HG03469 (cell line): ENCODE results near the gene ALG2.

Experiments used
- ATAC-seq: cut with Tn5 transposase; IDR thresholded peaks from one replicate; pipeline ENCODE4 v1.9.1; 2021; ENCODE audit warnings: mild to moderate bottlenecking, moderate library complexity, moderate number of reproducible peaks; ENCODE audit not compliant: unreplicated experiment

ALG2 gene

DNA sequence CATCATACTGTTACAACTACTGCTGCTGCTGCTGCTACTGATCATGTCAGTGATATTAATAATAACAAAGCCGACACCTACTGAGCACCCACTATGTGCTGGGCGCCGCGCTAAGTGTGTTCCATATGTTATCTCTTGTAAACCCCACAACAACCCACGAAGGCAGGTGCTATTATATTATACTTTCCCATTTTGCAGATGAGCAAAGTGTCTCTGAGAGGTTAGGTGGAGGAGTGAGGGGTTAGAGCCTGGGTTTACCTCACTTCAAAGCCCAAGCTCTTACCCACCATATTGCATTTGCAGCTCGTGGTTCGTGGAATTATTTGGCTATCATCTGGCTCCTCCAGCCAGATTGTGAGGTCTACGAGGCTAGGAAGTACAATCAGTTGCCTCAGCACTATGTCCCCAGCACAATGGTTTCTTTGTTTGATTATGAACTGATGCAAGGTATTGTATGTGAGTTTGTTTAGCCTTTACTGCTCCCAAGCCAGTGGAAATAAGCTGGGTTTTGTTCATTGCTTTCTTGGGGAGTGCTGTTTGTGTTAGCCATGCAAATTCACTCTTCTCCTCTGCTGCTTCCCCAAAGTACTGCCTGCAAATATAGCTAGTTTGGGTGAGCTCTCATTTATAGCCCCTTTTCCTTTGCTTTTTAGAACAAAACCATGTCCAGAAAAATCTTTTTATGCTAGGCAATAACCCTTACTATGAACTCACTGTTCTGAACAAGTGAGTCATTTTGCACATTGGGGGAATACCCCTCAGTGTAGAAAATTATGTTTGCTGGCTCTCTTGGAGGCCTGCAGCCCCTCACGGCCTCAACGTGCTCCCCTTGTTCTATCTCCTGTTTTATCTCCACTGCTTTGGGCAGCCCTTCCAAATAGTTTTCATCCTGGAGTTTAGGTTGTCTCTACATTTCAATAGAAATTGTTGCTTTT lies 47.9 kb downstream of the ALG2 start:
- no peak for ATAC-seq

DNA sequence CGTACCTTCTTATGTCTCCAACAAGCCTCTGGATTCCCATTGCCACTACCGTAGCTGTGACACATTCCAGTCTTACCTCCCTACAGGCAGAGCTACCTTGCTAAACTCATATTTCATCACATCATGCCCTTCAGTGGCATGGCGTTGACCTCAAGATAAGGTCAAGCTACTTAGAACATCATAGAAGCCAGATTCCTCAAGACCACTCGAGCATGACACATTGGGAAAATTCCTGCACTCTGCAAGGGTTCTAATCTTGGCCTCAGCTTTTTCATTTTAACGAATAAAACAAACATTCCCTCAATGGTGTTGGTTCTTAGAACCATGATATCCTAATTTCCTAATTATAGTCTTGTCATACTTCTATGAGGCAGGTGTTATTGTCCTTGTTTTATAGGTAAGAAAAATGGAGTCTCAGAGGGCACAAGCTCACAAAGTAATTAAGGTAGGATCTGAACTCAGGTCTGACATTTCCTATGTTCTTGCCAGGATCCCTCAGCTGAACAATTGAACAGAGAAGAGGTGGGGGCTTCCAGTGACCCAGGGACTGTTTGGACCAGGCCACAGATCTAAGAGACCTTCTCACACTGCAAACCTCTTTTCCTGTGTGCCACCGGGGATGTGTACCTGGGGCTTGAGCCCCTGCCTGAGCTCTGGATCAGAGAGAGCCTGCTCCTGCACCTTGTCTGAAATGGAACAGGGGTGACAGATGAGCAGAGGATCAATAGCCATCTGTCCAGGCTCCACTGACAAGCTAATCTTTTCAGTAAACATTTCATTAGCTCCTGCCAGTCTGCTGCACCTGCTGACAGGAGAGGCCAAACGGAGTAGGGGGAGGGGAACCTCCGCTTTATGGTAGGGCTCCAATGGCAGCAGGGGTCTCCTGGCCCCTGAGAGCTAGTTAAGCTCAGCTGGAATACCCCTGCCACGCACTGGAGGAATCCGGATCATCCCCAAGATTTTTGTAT lies 49.3 kb downstream of the ALG2 start:
- ATAC-seq = no peak

DNA sequence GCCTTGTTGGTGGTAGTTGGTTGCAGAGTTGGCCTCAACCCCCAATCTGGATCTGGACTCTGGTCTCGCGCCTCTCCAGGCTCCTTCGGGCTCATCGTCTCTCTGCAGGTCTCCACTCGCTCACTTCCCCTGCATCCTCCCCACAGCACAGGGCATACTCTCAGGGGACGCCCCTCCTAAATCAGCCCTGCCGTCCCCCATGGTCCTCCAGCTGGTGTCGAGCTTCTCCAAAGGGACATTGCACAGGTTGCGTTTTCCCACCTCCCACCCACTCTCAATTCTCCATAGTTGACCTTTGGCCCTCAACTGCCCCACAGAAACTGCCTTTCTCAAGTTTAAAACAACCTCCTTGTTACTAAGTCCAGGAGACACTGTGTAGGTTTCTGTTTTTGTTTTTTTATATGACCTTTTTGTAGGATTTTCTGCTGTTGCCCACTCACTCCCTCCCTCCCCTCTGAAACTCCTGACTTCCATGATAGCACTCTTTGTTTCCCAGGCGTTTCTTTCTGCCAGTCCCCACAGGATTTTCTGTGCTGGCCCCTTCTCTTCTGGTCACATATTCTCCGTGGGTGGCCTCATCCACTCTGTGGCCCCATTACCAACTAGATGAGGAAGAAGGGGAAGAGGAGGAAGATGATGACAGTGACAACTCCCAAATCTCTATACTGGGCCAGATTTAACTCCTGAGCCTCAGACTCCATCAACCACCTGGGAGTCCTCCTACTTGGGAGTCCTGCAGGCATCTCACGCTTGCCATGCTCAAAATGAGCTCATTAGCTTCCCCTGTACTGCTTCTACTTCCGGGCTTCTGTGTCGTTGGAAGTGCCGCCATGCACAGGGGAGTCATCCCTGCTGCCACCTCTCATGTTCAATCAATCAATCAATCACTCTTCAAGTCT lies 50.3 kb downstream of the ALG2 start:
- no peak for ATAC-seq

DNA sequence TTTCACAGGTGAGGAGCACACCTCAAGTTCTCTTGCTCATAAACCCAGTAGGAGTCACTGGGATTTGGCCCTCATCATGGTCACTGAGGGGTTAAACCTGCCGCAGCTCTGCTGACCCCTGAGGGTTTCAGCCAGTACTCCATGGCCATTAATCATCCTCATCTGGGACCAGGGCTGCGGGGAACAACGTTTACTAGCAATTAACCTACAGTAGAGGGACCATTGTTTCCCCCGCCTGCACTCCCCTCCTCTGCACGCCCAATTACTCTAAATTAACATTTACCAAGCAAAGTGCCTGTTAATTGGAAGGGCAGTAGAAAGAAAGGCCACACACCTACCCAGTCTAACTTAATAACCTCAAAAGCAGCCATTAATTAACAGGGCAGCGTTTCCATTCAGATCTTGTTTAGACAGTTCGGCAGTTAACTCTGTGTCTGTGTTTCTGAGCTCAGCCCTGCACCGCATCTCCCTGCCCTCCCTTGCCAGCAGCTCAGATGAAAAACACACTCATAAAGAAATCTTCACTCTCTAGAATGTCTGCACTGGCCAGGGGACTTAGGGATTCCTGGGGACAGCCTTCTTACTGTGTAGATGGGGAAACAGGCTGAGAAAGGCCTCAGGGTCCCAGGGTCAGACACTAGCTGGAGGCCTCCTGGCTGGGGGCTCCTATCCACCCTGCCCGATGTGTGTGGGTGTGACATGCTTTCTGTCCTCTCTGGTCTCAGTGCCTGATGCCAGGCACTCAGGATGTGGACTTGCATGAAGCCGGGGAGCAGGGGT lies 51.6 kb downstream of the ALG2 start:
- no peak for ATAC-seq

DNA sequence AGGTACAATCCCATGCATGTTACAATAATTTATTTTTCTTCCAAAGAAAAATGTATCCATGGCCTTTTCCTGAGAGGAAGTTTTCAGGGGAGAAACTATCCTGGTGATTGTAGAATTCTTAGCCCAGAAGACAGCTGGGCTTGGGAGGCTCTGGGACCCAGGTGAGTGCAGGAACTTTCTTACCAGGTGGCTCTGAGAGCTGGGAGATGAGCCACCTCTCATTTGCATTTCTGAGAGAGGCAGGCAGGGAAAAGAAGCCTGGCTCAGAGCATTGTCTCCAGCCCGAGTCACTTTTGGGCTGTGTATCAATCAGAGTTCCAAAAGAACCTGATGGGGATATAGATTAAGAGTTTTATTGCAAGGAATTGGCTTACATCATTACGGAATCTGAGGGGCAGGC lies 52.7 kb downstream of the ALG2 start:
- ATAC-seq = no peak

DNA sequence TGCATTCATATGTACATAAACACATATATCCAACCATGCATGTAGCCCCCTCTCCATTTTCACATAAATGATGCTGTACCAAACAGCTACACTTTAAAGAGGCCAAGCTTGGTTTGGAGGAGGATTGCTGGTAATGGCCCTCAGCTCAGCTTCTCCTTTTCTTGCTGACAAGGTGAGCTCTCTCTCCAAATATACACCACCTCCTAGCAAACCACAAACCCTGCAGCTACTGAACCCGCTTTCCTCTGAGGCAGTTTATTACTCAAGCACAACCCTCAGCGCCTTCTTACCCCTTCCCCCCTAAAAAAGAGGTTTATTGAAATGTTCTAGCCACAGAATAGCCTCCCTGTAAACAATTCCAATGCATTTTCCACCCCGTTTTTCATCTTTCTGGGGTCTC lies 54.0 kb downstream of the ALG2 start:
- ATAC-seq = no peak

DNA sequence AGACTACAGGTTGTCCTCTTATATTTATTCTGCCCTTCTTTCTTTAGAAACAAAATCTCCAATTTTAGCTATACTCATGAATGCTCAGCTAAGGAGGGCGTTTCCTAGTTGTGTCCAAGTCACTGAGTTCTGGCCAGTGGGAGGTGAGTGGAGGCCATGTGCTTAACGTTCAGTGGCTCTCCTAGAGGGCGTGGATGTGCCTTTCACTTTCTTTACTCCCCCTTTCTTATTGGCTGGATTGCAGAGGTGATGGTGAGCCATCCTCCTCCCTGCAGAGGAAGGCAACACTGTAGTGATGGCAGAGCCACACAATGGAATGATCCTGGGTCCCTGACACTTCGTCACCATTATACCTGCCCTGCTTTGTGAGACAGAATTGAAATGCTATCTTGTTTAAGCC lies 54.6 kb downstream of the ALG2 start:
- no peak for ATAC-seq
